DMS153 treated with DMSO at 0.1 percent for 48 hours (cell line): Measurements from ENCODE around the gene CHRNA1.

ENCODE experiments used
- DNase-seq: peaks from one replicate; lab custom pipeline; 2025; ENCODE audit not compliant: unreplicated experiment; lab: John Stamatoyannopoulos, UW

The CHRNA1 gene

DNA sequence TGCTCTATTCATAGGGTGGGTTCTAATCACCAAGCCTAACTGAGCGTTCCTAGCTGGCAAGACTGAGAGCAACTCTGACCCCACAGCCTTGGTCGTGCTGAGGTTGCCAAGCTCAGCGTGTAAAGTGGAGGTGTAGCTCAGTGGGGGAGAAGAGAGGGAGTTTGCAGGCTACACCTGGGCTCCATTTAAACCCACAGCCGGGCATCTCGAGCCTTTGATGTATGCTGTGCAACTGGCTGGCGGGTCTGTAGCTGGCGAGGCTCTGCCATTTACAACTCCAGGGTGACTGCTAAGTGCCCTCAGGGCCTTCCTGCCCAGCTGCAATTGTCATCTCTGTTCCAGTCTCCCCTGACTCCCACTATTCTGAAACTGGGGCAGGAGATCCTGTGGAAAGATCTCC, 20.0 kb upstream of the CHRNA1 start:
- no peak for DNase-seq

DNA sequence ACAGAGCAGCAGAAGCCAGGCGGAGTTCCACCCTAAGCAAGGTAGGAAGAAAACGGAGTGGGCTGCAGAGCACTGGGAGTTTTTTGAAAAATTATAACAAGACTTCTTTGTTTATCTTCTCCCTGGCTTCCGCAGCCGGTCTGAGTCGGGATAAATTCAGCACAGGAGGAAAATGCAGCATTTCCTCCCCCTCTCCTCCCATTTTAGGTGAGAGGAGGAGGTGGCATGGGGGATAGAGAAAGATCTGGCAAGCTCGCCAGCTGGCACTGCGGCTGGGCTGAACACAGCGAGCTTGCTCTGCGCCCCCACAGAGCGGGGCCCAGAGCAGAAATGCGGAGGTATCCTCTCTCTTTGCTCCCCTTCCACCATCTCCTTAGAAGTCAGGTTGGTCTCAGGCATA, 17.7 kb upstream of the CHRNA1 start:
- DNase-seq = no peak

DNA sequence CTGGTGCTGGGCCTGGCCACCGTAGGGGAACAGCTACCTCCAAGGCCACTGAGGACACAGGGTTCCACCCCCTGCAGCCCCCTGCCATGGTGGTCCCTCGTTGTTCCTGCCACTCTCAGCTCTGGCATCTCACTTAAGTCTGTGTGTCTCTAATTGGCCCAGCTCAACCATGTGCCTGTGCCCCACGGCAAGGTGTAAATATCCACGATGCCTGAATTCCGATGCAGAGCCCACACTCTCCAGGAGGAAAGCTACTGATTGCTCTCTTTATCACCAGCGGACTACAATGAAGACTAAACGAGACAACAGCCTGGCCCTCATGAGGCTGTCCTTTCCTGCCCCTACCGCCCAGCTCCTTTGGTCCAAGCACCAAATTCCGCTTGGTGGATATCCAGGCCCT, 17.0 kb upstream of the CHRNA1 start:
- DNase-seq = no peak

DNA sequence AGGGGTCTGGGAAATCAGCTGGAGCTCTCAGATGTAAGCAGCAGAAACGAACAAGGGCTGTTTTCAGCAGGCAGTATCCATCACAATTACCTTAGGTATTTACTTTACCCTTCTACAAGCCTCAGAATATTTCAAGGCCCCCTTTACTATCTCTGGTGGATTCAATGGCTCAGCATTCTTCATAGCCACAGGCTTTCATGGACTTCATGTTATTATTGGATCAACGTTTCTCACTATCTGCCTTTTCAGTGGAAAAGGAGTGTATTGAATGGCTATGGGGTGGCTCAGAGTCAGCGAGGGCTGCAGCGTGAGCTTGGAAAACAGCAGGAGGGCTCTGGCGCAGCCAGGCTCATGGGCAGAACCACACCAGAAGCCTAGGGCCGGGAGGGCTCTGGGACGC, 16.6 kb upstream of the CHRNA1 start:
- no peak for DNase-seq

DNA sequence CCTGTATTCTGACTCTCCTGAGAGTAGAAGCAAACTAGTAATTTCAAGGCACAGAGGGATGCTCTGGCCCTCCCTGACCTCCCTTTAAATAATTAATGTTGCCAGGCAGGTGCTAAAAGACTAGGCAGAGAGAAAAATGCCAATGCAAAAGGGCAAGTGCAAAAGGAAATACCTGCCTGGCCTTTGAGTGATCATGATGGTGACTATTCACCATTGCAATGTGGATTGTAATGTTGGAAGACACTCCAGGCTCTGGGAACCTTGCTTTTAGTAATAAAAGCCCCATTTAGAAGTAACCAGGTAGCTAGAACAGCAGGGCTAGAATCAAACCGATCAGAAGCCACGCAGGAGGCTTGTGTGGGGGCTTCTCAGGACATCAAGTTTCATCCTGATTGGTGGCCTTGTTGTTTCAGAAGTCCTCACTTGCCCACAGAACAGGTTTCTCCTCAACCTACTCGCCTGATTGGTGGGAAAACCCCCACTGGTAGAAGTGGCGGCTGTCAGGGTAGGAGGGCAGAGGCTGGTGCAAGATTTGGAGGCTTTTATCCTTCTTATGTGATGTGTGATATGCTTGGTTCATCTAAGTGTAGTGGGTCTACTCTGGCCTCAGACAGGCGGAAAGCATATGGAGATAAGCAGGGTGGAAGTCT, 16.0 kb upstream of the CHRNA1 start:
- DNase-seq = no peak

DNA sequence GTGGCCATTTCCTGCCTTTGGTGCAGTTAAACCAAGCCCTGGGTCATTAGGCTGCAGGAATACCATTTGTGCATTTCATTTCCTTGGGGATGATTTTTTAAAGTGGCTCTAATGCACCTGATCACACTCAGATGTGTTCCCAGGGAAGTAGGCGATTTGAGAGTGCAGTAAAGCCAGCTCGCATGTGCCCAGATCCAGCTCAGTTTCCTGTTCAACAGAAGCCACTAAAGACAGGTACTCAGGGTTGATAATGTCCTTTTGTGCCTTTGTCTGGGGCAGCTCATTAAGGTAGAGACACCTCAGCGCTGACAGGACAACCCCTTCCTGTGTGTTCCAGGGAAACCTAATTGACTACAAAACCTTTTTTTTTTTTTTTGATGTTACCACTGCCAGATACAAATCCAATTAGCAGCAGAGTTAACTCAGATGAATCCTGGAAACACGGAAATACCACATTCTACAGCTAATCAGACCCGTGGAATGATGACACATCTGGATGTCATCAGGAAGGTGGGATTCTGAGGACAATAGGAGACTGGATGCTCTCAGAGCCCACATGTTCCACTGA, 15.2 kb upstream of the CHRNA1 start:
- DNase-seq = peak; percentile 87

DNA sequence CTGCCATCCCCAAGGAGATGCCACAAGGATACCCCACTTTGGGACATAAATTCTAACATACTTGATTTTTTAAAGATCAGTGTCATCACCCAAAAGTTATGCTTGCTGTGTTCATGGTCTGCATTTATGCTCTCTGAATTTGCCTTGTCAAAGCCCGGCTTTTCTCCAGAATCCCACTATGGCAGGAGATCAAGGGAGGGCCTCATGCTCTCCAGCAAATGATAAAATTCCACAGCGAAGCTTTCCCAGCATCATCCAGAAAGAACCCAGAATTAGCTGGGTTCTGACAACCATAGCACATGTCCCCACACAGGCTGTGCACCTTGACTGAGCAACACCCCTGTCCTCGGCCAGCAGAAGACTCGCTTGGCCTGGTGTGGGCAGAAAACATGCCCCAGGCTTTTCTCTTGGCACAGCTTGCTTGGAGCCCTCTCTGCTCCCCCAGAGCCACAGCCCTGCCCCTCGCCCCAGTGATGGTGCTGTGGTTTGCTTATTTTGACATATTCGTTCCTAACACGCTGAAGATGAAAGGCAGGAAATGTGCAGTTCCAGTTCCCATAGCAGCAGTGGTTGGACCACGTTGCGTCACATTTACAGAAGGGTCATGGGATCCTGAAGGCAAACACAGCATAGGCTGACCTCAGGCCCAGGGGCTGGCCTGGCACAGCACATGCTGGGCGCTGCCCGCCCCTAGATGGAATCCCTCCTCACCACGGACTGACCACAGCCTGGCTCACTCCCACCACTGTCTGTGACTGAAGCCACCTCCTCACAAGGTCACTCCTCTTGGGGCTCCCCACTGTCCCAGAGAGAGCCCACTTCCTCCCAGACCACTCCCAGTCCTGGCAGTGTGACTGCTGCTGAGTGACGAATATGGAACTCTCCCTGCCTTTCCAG, 14.1 kb upstream of the CHRNA1 start:
- no peak for DNase-seq

DNA sequence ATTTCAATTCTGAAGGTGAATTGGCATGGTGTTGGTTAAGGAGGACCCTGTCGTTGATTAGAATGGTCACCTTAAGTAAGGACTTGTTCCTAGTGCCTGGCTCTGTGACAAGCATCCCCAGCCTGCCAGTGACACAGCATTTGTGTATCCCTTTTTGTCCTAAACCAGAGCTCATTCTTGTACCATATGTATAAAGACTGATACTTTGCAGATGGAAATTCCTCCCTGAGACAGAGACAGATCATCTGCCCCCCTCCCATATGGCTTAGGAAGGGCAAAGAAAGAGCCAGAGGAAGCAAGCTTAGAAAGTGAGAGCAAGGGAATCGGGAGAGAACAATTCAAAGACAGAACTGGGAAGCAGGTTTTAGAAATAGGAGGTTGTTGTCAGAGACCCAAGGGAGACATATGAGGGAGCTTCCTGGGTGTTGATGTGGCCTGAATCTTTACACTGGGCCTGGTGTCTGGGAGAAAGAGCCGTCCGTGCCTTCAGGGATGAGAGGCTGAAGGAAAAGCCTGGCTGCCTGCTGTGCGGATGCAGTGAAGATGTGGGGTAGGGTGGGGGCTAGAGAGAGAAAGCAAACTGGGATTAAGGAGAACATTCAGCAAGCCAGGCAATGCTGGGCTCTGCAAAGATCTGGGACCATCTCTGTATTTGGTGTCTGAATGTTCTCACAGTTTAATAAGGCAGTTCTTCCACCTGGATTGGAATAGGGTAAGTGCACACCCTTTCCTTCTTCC, 13.2 kb upstream of the CHRNA1 start:
- no peak for DNase-seq

DNA sequence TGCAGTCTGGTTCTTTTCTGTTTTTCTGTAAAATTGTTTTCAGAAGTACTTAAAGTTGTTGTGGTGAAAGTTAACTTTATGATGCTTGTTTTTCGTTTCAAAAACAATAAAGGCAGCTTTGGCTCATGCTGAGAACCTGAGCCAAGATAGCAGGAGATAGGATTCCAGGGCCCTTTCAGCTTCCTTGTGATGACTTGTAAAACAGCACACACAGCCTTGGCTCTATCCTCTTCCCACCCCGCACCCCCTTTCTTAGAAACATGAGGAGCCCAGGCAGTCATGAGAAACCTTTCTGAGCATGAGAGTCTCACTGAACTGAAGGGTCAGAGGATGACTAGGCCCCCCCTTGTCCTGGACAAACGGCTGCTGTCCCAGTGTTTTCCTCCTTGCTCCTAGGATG, 12.4 kb upstream of the CHRNA1 start:
- no peak for DNase-seq

DNA sequence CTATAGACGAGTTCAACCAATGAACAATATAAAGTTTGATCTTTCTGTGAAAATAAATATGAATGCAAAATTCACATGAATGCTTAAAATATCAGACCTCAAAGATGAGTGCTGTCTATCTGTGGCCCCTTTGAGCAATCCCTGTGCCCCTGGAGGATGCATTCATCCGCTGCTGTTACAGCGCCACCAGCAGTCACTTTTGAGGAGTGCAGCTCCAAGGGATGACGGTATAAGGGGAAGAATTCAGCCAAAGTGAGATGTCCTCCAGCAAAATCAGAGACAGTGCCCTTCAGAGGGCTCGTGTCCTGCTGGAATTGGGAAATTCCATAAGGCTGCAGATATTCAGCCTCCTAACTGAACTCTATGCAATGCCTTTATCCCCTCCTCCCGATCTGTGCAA, 12.0 kb upstream of the CHRNA1 start:
- no peak for DNase-seq

DNA sequence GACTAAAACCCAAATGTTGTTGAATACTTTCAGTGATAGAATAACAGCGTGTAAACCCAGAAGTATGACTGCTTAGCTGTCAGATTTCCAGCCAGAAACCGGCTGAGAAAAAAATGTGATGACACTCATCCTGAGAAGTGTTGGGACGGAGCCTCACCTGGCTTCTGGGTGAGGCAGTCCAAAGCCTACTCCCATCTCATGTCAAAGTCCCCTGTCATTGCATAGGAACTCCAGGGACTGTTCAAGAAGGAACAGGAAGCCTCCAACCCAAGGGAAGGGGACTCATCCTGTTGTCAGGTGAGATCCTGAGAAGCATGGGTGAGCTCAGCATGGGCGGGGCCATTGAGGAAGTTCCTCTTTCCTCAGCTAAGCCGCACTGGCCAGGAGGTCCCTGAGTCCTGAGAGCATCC, 11.3 kb upstream of the CHRNA1 start:
- DNase-seq = no peak

DNA sequence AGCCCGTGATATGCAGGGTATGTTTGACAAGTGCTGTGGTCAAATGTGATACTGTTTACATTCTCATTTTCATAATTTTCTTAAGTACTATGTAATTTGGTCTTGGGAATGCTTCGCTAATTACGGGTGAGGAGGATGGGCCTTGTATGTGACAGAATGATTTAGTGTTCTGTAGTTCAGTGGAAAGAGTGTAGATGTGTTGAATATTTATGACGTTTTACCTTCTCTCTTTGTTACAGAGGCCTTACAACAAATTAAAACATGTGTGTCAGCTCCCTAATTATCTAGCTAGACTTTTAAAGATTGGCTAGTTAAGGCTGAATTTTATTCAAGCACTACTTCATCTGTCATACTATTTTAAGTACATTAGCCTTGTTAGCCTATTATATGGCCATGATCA, 10.6 kb upstream of the CHRNA1 start:
- DNase-seq = no peak

DNA sequence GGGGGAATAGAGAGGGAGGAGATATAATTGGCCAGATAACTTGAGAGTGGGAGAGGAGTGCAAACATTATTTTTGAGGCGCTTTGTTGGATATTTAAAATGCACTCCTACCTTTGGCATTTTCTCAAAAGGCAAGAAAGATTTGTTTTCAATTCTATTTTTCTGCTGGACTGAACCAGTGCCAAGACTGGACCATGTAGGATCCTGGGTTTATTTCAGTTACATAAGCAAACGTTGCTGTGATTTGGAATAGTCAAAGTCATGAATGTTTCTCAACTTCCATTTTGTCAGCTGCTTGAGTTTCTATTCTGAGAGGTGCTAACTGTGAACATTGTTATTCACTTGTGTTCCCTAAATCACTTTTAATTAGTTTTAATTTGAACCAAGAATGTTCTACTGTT, 8.9 kb upstream of the CHRNA1 start:
- no peak for DNase-seq

DNA sequence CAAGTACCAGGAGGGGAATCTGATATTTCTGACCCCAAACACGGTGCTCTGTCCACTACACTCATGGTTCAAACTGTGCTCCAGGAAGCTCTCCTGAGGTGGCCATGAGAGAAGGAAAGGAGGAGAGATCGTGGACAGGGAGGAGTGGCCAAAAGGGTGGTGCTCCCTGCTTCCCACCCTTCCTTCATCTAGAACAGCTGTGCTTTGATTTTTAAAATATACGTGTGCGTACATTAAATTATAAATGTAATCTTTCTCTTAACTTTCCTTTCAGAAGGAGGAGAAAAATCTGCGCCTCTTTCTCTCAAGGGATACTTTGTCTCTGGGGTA, 8.2 kb upstream of the CHRNA1 start:
- no peak for DNase-seq

DNA sequence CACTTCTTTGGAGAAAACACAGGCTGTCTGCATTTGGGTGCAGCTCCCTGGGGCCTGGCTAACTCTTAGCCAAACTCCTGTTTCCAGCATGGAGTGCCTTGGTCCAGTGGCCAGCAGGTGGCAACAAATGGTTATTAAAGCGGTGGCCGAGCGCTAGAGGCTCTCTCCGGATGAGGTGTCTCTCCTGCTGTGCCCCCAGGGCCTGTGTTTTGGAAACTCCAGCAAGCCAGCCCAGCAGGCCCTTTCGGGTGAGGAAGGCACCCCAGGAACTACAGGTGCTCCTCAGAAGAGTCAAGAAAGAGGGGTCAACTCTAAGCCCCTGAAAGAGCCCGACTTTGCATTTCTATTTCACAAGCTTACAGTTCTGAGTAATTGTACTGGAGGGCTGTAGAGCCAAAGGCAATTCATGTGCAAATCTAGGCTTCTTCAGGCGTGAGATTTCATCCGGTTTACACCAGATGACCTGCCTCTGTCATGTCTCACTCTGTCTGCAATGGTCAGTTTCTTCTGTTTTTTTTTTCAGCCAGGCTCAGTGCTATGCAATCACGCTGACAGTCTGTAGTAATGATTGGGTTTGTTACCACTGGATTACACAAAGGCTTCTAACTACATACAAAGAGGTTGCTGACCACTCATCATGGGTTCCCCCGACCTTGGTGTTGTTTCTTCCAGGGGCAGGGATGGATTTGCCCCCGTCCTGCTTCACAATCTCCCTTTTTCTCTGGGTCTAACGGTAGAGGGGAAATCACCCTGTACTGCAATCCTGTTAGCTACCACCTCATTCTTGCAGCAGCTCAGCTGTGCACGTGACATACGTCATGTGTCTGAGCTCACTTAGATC, 7.6 kb upstream of the CHRNA1 start:
- DNase-seq = peak; percentile 53

DNA sequence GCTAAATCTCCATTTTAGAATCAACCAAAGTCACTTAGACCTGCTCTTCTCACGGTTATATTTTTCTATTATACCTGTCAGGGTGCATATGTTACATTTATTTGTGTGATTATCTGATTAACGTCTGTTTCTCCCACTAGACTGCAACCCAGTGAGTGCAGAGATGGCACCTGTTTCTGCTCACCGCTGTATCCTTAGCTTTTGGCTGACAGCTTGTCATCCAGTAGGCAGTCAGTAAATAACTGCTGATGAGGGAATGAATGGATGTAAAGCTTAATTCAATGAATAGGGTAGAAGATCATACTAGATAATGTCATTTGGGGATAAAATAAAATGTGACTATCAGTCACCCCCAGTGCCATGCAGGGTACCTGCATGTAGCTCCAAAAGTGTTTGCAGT, 6.9 kb upstream of the CHRNA1 start:
- no peak for DNase-seq

DNA sequence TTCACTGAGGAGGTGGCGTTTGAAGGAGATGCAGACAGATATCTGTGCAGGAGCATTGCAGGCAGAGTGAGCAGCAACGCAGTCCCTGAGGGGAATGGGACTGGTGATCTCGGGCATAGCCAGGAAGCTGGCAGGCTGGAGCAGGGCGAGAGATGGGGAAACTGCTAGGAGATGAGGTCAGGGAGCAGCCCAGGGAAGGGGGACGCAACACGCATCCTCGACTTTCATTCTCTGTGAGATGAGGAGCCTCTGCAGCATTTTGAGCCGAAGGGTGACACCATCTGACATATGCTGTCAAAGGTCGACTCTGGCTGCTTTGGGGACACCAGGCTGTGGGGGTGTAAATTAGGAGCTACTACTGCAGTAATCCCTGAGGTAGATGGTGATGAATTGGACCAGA, 4.3 kb upstream of the CHRNA1 start:
- DNase-seq = no peak

DNA sequence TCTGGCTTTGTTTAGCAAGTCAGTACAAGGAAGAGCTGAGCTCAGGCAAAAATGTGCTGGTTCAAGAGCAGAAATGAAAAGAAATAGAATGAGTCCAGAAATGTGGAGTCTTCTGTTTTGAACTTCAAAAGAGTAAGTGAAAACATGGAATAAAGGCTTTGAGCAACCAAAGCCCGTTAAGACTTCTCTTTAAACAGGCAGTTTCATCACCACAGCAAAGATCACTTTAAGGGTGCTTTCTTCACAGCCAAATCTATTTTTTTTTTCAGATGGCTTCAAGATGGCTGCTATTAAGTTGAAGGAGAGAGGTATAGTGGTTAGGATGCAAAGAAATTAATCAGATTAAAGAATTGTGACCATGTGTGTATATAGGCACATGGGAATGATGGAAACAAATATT, 2.0 kb upstream of the CHRNA1 start:
- no peak for DNase-seq

DNA sequence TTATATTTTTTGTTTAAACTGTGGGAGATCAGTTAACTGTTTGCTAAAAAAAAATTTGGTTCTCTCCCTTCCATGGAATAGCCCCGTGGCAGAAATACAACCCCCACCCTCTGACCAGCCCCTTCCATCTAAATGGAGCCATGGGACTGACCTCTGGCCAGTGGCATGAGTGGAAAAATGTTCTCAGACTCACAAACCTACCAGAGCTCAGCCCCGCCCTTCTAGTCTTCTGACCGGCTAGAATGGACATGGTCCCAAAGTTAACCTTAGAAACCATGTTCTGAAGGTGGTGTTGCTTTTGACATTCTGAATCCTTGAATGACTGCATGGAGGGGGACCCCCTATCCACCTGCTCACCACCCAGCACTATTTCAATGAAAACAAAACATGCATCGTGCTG, 1.3 kb upstream of the CHRNA1 start:
- no peak for DNase-seq

DNA sequence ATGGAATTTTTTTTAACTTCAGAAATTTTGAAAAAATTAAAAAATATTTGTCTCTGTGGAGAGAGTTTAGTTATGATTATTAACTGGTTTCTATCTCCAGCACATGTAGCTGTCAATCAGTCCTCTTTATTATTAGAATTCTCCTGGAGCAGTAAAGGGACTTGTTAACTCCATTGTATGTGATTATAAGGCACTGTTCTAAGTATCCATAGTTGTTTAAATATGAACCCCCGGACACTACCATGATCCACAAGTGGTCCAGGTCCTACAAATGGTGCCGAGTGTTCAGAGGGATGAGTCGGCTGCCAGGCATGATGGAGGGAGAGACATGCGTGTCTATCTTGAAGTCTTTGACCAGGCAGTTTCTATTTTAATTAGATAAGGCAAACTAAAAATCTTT, 492 bp downstream of the CHRNA1 start:
- no peak for DNase-seq

DNA sequence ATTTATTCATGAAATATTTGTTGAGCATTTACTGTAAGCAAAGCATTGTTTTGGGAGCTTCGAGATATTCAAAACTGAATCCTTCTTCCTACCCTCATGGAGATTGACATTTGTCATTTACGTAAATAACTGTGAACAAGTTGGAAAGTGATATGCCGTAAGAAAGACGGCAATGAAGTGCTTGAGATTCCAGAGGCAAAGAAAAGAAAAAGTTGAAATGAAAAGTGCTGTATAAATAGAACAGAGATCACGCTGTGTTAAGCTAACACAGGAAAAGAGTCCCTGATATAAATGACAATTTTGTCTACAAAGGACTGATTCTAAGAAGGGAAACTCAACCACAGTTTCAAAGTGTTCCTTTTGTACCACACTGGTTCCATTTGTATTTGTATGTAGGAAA, 1.8 kb downstream of the CHRNA1 start:
- no peak for DNase-seq
